Activated CD8-positive, alpha-beta memory T cell treated with anti-CD3 and anti-CD28 coated beads, Interleukin-2, amount 50 U/mL, for 24 hours (primary cell): Measurements from ENCODE around the gene ADGRE3.
"Not testable (repeated sequence)": the region's sequence is repeated elsewhere in the genome, so short reads cannot be mapped to it uniquely, and the experiment has no call there.

ENCODE experiments used
- DNase-seq: peaks from one replicate; pipeline ENCODE4 v3.0.0-alpha.2; 2020; ENCODE audit errors: extremely low read depth

ADGRE3 gene

DNA sequence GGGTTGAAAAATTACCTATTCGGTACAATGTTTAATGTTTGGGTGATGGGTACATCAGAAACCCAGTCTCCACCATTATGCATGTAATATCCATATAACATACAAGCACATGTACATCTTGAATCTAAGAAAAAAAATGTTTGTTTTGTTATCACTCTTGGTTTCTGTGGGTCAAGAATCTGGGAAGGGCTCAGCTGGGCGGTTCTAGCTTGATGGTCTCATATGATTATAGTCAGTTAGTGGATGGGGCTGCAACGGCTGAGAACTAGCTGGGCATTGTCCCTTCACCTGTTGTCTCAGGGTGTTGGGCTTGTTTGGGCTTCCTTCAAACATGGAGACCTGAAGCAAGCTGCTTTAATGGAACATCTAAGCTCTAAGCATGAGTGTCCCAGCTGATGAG lies 4.7 kb downstream of the ADGRE3 start:
- DNase-seq, result no peak

DNA sequence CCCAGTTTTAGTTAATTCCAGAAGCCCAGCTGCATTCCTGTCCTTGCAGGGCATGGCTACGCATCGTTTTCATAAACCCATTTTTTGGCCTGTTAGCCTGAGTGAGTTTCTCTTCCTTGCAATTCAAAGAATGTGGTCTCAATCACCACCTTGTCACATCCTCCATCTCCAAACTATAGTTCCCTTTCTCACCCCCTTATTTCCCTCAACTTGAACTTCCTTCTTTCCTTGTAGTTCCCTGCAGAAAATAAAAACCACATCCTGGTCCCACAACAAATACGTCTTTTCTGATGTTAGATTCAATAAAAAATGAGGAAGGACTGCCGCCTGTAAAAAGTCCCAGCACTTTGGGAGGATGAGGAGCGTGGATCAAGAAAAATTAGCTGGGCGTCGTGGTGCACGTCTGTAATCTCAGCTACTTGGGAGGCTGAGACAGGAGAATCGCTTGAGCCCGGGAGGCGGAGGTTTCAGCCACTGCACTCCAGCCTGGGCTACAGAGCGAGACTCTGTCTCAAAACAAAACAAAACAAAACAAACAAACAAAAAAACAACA lies 13.2 kb downstream of the ADGRE3 start:
- DNase-seq, result no peak

DNA sequence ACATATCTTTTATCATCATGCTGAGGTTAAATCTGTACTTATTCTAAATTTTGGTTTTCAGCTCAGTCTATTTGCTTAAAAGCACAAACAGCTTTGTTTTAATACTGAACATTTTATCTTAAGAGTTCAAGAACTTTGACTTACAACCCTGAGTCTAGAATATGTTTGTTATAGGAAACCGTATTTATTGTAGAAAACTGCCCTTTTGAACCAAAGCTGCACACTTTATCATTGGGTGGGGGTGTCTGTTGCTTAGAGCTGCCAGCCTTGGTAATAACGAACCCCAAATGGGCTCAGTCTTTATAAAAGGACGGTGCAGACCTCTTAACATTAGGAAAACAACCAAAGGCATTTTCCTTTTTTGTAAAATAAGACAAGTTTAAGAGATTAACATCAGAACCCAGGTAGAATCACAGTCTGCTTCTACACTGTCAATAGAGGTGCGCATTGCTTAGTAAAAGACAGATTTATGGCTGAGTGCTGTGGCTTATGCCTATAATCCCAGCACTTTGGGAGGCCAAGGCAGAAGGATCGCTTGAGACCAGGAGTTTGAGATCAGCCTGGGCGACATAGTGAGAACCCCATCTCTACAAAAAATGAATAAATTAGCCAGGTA lies 14.7 kb downstream of the ADGRE3 start:
- no peak for DNase-seq

DNA sequence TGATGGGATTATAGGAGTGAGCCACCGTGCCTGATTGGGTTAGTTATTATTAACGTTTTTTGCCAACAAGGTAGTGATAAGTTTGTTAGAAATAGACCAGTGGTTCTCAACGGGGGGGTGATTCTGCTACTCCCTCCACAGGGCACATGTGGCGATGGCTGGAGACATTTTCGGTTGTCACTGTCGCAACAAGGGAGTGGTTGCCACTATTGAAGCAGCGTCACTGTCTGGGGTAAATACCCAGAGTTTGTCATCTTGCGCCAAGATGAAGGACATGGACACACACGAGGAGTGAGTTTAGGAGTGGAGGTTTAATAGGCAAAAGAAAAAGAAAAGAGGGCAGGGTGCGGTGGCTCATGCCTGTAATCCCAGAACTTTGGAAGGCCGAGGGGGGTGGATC lies 18.9 kb downstream of the ADGRE3 start:
- DNase-seq, result no peak

DNA sequence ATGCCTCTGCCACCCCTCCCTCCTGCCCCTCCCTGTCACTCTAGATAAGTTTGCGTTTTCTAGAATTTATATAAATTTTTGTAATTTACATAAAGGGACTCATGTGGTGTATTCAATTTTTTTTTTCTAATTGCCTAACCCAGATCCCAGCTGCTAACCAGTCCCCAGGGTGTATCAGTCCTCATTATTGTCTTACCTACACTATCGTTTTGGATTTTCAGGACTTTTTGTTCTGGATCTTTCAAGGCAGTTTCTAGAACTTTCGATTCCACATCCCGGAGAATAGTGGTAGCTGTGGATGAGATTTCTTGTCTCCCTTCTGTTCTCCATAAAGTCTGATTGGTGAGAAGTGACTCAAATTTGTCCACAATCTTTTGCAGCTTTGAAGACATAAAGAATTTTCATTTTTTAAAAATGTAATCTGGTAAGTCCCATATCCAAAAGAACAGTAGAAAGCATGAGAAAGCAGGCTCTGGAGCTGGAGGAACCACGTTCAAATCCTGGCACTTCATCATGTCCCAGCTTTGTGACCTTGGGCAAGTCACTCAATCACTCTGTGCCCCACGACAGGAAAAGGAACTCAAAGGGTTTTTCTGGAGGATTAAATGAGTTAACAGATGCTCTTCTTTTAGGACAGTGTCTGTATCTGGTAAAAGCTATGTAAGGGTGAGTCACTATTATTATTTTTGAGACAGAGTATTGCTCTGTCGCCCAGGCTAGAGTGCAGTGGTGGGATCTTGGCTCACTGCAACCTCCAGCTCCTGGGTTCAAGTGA lies 19.7 kb downstream of the ADGRE3 start:
- DNase-seq, result no peak

DNA sequence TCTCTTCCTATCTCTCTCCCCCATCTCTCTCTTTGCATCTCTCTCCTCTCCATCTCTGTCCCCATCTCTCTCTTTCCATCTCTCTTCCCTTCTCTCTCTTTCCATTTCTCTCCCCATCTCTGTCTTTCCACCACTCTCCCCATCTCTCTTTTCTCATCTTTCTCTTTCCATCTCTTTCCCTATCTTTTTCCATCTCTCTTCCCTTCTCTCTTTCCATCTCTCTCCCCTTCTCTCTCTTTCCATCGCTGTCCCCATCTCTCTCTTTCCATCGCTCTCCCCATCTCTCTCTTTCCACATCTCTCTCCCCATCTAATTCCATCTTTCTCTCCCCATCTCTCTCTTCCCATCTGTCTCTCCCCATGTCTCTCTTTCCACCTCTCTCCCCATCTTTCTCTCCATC lies 24.5 kb downstream of the ADGRE3 start:
- DNase-seq, result no peak

DNA sequence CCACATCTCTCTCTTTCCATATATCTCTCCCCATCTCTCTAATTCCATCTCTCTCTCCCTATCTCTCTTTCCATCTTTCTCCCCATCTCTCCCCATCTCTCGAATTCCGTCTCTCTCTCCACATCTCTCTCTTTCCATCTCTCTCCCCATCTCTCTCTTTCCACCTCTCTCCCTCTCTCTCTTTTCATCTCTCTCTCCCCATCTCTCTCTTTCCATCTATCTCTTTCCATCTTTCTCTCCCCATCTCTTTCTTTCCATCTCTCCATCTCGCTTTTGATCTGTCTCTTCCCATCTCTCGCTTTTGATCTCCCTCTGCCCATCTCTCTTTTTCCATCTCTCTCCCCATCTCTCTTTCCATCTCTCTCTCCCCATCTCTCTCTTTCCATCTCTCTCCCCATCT lies 25.6 kb downstream of the ADGRE3 start:
- no peak for DNase-seq

DNA sequence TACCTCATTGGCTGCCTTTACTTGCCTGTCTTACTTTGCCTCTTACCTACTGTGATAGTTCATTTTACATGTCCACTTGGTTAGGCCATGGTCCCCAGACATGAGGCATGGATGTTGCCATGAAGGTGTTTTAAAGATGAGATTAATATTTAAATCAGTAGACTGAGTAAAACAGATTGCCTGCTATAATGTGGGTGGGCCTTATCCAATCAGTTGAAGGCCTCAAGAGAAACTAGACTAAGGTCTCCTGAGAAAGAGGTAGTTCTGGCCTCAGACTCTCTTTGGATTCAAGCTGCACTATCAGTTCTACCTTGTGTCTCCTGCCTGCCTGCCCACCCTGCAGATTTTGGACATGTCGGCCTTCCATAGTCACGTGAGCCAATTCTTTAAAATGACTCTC lies 26.1 kb downstream of the ADGRE3 start:
- DNase-seq, result no peak

DNA sequence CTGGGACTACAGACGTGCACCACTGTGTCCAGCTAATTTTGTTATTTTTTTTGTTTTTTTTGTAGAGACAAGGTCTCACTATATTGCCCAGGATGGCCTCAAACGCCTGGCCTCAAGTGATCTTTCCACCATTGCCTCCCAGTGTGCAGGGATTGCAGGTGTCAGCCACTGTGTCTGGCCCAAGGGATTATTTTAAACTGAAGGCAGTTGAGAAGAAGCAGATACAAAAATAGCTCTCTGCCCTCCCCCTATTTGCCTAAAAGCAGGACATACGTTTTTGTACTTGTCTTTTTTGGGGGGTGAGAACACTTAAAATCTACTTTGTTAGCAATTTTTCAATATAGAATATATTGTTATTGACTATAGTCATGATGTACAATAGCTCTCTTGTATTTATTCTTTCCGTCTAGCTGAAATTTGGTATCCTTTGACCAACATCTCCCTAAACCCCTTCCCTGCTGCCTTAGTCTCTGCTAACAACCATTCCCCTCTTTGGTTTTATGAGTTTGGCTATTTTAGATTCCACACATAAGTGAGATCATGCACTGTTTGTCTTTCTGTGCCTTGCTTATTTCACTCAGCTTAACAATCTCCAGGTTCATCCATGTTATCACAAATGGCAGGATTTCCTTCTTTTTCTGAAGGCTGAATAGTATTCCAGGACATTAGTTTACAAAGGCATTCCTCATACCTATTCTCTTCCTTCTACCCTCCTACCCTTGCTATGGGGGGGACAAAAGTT lies 34.9 kb downstream of the ADGRE3 start:
- no peak for DNase-seq

DNA sequence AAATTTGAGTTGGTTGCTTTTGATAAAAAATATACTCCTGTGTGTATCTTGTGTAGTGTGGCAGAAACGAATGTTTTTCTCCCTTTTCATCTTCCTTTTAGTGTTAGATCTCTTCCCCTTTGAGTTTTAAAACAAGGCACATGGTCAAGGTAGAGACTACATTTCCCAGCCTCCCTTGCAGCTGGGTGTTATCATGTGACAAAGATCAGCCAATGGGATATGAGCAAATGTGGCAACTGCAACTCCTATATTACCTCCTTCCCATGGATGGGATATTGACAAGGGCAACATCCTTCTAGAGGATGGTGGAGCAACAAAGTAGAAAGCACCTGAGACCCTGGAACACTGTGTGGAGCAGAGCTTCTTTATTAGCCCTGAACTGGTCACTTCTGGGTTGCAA lies 42.4 kb downstream of the ADGRE3 start:
- no peak for DNase-seq

DNA sequence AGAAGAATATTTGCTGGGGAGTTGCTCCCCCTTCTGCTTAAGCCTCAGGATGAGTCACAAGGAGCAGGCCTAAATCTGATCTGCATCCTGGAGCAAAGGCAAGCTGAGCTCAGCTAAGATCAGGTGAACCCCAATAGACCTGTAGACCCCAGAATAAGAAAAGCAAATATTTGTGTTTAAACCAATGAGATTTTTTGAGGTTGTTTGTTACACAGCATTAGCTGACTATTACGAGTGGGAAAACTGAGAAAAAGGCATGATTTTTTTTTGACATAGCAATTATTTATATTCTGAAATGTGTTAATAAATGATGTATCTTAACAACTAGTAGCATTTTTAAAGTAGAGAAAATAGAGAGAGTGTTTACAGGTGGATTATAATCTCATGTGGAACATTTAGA lies 45.1 kb downstream of the ADGRE3 start:
- no peak for DNase-seq

DNA sequence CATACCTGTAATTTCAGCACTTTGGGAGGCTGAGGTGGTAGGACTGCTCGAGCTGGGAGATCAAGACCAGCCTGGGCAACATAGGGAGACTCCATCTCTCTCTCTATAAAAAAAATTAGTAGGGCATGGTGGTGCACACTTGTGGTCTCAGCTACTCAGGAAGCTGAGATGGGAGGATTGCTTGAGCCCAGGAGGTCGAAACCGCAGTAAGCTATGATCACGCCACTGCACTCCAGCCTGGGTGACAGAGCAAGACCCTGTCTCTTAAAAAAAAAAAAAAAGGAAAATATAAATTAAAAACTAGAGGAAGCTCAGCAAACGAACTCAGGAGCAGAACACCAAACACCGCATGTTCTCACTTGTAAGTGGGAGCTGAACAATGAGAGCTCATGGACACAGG lies 50.2 kb downstream of the ADGRE3 start:
- DNase-seq, result not testable (repeated sequence)

DNA sequence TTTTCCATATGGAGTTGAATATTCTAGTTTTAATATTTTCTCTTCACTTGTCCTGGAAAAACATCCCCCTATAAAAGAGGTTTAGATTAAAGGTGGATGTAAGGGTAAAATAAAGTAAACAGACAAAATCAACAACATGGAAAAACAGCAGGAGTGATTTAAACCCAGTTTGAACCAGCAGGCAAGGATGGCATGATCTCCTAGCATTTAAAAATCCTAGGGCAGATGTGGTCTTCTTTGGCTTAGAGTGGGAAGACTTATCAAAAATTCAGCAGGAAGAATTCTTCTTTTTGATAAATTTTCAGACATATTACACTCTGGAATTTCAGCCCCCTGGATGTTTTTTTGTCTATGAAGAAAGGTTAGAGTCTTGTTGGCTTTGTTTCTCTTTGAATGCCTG lies 55.2 kb downstream of the ADGRE3 start:
- no peak for DNase-seq

DNA sequence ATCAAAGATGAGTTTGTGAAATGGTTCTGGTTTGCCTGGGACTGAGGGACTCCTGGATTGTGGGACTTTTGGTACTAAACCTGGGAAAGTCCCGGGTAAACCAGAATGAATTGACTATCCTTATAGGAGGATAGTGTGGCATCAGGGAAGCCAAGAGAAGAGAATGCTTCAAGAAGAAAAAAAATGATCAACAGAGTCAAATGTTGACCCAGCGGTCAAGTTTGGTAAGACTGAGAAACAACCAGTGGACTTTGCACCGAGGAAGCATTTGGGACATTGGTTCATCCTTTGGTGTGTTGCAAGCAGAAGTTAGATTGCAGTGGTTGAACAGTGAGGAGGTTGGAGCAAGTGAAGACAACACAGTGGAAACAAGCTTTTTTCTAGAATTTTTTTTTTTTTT lies 58.2 kb downstream of the ADGRE3 start:
- DNase-seq, result no peak

DNA sequence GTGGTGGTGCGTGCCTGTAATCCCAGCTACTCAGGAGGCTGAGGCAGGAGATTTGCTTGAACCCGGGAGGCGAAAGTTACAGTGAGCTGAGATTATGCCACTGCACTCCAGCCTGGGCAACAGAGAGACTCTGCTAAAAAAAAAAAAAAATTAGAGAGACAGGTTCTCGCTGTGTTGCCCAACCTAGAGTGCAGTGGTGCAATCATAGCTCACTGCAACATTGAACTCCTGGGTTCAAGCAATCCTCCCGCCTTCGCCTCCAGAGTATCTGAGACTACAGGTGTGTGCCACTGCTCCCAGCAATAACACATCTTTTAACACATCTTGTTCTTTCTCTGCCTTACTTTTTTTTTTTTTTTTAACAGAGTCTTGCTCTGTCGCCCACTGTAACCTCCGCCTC lies 59.0 kb downstream of the ADGRE3 start:
- DNase-seq, result no peak

DNA sequence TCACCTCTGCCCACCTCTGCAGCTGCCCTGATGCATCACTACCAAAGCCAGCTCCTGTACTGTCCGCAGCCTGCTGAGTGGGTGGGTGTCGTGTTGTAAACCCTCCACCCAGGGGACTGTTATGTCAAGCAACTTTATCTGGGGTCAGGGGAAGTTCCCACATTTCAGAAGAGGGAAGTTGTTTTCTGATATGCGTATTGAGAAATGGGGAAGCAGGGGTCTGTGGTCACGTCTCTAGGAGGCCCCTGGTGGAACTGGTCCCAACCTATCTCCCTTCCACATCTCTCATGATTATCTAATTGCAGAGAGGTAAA lies 60.6 kb downstream of the ADGRE3 start:
- no peak for DNase-seq

DNA sequence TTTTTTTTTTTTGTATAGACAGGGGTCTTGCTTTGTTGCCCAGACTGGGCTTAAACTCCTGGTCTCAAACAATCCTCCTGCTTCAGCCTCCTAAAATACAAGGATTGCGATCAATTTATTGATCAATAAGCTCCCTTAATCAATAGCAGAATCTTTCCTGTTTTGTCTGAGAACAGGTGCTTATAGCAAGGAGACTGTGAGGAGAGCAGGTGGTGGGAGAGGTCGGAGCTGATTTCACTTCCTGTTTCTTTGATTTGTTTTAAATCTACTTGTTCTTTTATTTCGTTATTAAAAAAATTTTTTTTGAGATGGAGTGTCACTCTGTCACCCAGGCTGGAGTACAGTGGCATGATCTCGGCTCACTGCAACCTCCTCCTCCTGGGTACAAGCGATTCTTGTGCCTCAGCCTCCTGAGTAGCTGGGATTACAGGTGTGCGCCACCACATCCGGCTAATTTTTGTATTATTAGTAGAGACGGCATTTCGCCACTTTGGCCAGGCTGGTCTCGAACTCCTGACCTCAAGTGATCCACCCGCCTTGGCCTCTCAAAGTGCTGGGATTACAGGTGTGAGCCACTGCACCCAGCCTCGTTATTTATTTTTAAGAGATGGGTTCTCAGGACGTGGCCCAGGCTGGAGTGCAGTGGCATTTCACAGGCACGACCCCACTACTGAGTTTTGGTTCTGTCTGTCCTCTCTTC lies 61.1 kb downstream of the ADGRE3 start:
- not testable (repeated sequence) for DNase-seq

DNA sequence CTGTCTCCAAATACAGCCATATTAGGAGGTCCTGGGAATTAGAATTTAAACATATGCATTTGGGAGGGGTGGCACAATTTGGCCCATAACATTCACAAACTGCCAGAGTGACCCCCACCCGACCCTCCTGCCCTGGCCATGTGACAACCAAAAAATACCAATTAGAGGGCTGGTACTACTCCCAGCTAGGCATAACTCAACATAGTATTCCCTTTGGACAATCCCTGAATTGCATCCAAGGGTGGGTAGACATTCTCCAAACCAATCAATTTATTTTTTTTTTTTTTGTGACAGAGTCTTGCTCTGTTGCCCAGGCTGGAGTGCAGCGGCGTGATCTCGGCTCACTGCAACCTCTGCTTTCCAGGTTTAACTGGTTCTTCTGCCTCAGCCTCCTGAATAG lies 62.0 kb downstream of the ADGRE3 start:
- no peak for DNase-seq

DNA sequence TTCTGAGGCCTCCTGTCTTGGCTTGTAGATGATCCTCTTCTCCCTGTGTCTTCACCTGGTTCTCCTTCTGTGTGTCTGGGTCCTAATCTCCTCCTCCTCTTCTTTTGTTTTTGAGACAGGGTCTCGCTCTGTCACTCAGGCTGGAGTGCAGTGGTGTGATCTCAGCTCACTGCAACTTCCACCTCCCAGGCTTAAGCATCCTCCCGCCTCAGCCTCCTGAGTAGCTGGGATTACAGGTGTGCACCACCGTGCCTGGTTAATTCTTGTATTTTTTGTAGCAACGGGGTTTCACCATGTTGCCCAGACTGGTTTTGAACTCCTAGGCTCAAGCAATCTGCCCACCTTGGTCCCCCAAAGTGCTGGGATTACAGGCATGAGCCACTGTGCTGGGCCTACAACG lies 62.4 kb downstream of the ADGRE3 start:
- not testable (repeated sequence) for DNase-seq

DNA sequence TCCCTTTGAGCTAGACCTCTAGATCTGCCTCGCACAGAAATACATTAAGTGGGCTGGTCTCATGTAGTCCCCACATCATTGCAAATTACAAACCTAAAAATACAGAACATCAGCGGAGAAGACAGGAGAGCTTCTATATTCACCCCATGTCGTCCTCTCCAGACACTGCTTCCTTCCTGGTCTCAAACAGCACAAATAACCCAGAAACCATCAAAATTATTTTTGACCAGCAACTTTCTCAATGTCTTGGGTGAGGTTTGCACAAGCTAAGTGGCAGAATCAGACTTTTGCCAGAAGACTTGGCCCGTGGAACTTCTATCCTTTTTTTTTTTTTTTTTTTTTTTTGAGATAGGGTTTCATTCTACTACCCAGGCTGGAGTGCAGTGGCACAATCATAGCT lies 63.6 kb downstream of the ADGRE3 start:
- no peak for DNase-seq

DNA sequence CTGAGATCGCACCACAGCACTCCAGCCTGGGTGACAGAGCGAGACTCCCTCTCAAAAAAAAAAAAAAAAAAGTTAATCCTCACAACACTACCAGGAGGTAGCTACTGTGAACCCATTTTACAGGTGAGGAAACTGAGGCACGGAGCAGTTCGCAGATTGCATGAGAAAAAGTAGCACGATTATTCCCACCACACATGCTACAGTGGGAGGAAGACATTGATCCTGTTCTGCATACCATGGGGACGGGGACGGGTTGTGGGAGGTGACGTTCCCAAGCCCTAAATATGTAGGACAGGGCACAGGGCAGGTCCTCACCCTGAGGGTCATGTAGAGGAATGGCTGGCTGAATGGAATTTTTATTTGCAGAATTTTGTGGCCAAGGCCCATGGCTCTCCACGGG lies 68.0 kb downstream of the ADGRE3 start:
- no peak for DNase-seq

DNA sequence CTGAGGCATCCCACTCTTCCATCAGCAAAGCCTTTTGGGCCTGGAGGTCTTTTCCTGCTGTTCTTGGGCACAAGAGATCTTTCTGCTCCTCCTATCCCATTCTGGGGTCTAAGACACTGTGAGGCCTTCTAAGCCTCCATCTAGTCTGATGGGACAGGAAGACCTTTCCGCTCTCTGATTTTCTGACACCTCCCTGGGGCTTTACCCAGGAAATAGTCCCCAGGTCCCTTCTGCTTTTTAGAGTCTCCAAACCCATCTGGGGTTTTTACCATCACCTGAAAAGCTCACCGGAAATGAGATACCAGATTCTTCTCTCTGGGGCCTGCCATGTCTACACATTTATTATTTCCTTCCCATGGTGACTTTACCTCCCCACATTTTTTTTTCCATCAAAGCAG lies 70.7 kb downstream of the ADGRE3 start:
- DNase-seq, result no peak
